HT1080 (cell line): ENCODE results near the gene ZBTB16. TPM values are rescaled to one million over a fixed set of nuclear protein-coding genes. Genes with fewer than 3 reads are reported as not detected.

Experiments
- DNase-seq: peaks from one replicate; pipeline ENCODE4 v3.0.0-alpha.2; 2015; ENCODE audit warnings: low read depth
- total RNA-seq: library from RNA; depleted of rRNA; stranded (reverse); fragments of >200 nt; shearing (Covaris generic); gene quantifications from 2 replicates; pipeline ENCODE4 v1.2.3, GENCODE V29; 2014

ZBTB16 gene
- total RNA-seq, 1 experiment from 2014 or later, result not detected

DNA sequence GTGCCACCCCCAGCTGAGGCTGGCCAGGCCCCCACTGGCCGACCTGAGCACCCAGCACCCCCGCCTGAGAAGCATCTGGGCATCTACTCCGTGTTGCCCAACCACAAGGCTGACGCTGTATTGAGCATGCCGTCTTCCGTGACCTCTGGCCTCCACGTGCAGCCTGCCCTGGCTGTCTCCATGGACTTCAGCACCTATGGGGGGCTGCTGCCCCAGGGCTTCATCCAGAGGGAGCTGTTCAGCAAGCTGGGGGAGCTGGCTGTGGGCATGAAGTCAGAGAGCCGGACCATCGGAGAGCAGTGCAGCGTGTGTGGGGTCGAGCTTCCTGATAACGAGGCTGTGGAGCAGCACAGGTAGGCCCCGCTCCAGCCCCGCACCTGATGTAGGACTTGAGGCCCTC is 4.7 kb downstream of the ZBTB16 start:
- DNase-seq, result no peak

DNA sequence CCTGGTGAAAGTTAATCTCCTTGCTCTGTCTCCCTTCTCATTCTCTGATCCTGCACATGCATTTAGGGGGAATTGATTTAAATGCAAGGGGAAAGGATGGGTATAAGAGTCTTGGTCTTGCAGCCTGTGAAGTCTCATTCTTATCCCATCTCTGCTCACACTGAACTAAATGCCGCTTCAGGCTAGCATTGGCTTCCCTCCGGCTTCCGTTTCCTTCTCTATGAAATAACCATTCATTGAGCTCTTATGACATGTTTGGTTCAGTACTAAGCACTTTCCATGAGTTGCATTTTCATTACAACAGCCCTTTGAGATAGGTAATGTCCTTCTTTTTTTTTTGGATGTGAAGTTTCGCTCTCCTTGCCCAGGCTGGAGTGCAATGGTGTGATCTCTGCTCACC is 5.6 kb downstream of the ZBTB16 start:
- no peak for DNase-seq

DNA sequence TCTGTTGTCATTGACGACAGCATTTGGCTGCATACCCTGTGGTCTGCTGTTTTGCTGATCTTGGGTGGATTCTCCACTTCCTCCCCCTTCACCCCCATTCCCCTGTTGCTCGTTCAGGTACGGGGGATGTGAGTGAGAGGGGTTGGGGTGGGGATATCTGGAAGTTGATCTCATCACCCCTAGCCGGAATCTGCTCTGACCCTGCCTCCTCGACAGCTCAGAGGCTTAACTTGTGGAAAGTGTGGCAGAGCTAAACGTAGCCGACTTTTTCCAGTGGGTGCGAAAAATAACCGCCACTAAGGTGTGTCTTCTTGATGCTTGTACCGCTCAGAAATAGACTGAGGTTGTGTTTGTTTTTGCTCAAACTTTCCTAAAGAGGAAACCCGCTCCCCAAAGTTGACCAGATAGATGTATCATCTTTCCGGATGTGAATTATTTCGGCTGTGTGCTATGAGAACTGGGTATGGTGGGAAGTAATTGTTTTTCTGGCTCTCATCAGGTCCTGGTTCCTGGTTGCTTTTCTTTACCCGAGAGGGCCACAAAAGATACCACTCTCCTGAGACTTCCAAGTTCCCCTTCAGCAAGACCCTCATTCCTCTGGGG is 6.6 kb downstream of the ZBTB16 start:
- no peak for DNase-seq

DNA sequence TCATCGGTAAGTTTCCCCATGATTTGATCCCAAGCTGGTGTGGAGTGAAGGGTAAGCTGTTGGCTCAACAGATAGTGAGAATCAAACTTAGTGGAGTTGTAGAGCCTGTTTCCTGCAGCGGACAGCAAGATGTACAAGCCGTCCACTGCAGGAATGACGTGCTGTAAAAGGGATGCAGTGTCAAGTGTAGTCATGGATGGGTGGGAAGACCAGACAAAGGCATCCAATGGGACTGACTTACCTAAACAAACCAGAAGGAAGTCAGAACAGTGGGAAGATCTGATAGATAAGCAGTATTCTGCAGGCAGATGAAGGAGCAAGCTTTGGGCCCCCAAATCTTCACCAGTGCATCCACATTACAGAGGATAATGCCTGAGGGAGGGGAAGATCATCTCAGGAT is 8.8 kb downstream of the ZBTB16 start:
- DNase-seq, result no peak

DNA sequence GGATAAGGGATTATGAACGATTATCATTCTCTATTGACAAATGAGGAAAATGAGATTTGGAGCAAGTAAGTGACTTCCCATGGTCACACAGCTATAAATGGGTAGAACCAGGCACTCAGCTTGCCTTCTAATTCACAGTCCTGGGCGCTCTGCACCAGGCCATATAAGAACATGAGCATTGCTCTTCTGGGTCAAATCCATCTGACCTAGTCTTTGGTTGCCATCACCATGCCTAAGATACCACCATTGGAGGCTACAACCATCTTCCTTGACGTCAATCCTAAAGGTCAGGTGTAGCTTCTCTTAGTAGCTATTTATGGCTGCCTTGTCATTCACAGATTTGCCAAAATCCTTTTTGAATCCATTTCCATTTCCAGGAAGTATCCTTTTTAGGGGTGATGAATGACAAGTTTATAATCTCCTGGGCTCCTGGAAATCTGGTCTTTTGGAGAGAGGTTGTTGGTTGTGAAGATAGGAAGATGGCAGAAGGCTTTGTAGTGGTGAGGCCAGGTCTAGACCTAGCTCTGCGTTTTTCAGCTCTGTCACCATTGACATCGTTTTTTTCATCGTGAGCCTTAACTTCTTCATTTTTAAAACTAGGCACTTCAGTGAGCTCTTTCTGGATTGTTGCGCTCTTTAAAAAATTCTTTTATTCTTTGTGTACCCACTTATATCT is 11.1 kb downstream of the ZBTB16 start:
- no peak for DNase-seq

DNA sequence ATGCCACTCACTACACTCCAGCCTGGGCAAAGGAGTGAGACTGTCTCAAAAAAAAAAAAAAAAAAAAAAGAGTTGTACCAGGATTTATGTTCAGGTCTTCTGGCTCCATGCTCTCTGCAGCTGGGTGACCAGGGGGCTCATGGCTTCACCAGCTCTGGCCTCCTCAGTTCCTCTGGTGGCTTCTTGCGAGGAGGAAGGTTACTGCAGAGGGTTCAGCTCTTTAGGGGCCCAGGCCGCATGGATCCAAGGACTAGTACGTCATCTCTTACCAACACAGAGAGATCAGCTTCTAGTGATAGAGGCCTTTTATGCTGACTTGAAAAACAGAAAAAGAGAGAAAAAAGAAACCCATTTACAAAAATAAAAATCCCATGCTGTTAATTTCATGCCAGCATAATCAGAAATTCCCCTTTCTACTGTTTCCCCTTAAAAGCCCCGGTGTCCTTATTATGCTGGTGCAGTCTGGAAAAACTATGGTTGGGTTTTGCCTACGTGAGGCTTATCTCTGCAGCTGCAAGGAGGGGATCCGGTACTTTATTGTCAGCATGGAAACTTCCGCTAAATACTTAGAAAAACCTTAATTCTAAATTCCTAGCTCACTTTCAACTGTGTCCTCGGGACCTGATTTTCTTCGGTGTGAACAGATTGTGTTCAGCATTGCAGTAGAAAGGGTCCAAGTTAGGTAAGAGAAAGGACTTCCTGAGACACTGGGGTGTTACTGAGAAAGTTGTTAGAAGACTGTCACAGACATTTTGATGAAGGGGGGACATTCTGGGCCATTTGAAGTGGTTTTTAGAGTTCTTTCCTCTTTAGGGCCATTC is 13.7 kb downstream of the ZBTB16 start:
- DNase-seq, result no peak

DNA sequence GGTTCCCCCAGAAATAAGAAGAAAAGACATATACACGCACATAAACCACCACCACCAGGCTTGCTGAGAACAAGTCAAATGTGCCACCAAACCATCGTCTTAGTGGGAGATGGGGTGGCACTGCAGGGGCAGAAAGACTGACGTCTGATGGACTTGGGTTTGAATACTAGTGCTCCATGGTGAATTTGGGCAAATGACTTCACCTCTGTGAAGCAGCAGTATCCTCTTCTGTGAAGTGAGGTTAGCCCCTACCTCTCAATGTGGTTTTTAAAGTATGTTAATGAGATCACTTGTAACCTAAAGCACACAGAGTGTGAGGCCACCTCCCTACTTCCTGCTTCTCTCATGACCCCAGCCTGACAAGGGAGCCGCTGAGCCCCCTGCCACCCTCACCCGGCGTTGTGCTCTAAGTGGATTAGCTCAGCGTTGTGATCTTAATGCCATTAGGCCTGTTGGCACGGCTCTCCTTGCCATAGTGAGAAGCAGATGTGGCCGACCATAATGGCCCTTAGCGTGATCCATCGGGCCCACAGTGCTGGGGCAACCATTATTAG is 14.4 kb downstream of the ZBTB16 start:
- DNase-seq, result no peak

DNA sequence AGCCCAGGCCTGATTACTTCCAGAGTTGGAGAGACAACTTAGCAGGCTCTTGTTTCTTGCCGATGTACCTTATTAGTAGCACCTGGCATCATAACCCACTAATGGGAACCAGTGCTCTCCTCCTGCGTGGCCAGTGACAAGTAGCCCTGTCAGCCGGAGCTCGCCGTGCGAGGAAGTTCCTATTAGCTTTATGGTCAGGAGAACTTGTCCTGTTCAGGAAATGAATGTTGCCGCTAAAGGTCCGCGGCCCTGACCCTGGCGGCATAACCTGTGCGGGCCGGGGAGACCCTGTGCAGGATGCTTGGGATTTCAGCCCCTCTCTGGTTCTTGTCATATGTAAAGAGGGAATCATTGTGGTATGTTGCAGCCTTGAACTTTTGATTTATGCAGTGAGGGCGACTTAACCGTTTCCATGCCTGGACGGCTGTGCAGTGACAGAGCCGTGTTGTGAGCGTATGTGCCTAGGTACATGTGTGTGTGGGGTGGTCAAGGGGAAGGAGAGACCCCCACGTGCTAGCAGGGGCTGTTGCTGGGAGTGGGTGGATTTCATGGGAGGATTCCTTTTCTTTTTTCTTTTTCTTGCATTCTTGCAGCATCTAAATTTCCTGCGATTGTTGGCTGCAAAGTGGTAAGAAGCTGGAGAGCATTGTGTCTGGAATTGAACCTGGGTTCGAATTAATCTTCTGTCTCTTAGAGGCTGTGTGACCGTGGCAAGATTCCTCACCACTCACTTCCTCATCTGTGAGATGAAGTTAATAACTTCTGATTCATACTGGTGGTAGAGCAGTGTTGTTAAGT is 15.2 kb downstream of the ZBTB16 start:
- DNase-seq, result no peak

DNA sequence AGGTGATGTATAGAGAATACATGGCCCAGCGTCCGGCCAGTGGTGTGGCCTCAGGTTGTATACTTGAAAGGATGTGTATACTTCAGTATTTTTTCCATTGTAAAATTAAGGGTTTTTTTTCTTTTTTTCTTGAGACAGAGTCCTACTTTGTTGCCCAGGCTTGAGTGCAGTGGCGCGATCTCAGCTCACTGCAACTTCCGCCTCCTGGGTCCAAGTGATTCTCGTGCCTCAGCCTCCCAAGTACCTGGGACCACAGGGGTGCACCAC is 15.8 kb downstream of the ZBTB16 start:
- DNase-seq, result no peak

DNA sequence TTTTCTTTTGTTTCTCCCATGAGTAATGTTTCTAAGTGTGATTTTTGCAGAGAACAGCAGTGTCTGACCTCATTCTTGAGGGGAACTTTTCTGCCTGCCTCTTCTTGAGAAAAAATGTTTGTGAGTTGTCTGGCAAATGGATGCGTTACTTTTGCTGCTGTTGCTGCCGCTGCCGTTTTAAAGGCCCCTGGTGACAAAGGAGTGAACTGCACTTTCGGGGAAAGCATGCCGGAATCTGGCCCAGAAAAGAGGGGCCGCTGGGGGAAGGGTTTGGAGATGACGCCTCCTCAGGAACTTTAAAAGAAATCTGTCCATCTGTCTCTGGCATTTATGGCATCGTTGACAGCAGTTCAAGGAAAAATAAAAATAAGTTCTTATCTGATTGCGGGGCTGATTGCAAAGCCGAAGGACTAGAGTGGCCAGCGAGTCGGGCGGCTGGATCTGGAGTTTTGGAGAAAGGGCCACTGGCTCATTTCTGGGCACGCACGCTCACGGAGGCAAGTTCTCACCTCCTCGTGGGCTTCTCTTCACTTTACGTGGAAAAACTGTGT is 16.5 kb downstream of the ZBTB16 start:
- peak; percentile 4 for DNase-seq

DNA sequence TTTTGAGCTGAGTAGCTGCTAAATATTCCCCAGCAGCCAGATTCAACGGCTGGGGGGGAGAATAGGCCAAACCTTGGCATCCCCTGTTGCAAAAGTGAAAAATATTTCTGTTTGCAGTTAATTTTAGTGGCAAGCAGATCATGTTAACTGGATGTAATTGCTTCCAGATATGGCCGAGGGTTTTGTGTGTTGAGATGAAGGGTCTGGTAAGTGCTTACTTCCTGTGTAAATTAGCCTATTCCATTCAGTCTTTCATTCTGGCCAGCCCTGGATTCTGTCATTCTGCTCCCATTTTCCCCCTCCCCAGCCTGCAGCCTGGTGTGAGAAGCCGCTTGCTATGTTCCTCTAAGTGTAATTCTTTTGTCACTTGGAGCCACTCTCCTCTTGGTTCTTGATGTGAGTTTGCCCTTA is 17.4 kb downstream of the ZBTB16 start:
- no peak for DNase-seq

DNA sequence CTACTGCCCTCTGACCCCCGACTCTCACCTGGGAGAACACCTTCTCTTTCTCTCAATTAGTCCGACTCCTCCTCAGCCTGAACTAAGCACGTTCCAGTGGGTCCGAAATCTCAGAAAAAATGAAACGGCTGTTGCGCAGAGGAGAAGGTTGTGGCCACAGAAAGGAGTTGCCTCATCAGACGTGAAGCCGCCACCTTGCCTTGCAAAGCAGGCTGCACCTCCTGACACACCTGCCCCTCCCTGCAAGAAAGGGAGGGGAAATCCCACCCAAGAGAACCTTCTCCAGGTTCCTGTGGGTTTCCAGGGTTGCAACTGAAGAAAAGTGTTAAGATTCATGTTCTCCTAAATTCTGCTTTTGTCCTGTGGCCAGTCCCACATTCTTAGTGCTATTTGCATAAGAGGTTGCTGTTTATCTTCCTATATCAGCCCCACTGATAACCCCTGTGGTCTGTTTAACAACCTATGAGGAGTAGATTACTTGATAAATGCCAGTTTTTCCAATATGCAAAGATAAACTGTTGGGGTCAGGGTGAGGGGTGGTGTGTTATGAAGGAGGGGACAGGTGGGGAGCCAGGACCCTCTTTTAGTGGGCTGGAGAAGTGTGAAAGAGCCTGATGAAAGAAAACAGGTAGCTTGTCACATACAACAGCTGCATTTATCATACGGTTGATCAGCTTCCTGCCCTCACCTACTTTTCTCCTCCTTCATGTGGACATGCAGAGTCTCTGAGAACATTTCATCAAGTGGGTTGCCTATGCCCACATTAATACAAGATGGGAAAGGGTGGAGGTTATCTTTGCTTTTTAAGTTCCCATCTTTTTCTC is 18.2 kb downstream of the ZBTB16 start:
- DNase-seq, result no peak

DNA sequence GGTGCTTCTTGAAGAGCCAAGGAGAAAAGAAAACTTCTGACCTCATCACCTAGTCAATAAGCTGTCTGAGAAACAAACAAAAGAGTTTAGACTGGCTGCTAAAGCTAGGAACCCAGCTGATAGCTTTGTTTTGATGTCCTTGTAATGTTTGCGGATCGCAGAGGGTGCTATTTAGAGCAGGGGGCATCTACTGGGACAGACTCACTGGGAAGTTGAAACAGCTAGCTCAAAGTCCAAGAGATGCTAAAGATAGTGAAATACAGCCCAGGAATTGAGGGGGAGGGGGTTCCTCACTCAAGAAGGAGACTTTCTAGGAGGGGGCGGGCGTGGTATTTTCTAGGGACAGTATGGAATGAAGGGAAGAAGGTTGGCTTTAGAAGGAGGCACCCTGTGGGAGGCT is 18.9 kb downstream of the ZBTB16 start:
- DNase-seq, result no peak

DNA sequence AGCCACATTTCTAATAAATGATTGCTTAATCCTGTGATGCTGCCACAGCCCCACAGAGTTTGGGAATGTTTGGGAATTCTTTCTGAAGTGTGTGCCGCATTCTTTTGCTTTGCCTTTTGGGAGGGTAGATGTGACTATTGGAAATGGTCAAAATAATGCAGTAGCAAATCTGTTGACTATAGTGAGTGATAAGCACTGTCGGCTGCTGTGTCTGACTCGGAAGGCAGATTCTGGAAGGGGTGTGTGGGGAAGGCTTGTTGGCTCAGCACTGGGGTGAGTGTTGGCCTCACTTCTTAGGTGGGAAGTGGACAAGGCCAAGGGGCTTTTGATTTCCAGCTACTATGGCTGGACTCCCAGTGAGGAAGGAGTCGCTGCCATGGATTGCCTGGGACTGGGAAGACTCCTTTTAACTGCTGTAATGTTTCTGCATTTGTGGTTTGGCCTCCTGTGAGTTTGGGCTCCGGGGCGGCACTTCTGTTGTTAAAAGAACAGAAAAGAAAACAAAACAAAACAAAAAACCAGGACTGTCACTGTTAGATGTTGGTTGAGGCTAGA is 20.1 kb downstream of the ZBTB16 start:
- no peak for DNase-seq

DNA sequence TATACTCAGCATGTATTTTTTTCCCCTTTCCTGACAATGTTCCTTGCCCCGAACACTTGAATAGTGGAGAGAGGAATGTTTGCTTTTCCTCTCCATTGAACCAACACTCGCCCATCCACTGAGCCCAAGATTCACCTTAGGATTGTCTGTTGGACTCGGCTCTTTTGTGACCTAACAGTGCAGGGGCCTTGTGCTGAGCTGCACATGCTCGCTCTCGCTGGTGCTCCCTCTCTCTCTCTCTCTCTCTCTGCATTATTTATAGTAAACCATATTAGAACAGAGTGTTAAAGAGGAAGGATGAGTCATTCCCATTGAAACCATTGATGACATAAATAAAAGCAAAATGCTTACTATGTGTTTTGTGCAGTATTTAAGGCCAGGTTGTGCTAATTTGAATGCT is 20.7 kb downstream of the ZBTB16 start:
- no peak for DNase-seq

DNA sequence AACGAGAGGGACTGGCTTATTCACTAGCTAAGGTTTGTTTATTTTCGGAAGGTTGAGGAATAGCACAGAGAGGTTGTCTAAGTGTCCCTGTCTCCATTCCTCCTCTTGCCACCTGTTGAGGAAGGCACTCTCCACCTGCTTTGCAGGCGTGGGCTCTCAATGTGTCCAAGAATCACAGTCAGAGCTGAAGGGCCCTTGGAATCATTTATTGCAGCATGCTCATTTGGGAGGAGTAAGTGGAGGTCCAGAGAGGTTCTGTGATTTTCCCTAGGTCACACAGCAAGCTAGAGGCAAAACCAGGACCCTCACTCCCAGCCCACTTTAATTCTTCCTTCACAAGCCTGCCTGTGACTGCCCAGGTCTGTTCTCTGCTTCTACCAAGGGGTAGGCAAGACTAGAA is 21.3 kb downstream of the ZBTB16 start:
- no peak for DNase-seq

DNA sequence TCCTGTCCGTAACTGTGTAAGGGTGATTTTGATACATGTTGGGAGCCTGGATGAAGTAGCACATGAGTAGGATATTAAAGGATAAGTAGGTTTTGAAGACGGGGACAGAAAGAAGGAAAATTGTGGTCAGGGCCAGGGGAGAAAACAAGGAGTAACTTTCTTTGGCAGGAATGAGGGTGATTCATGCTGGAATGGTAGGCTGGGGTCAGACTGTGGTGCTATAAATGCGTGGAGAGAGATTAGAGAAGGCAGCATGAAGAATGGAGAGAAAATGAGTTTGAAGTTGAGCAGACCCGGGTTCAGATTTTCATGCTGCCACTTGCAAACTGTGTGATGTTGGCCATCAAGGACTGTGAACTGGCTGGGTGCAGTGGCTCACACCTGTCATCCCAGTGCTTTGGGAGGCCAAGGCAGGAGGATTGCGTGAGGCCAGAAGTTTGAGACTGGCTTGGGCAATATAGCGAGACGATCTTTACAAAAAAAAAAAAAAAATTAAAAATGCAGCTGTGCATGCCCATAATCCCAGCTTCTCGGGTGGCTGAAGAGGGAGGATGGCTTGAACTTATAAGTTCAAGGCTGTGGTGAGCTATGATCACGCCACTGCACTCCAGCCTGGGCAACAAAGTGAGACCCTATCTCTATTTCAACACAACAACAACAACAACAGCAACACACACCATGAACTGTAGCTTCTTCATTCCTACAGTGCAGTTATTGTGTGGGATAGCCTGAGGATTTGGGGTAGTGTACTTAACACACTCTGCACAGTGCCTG is 22.3 kb downstream of the ZBTB16 start:
- peak; percentile 31 for DNase-seq

DNA sequence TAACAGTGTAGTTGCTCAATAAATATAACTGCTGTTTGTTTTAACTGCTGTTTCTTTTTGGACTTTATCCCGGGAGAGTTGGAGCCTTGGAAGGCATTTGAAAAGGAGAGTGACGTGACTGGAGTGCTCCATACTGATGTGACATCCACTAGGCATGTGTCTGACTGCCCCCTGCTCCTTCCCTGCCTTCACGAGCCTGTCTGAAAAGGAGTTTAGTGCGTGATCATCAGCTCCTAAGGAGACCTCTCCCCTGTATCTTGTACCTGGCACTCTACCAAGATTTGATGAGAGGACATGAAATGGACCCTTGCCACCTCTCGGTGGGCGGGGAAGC is 22.9 kb downstream of the ZBTB16 start:
- DNase-seq, result no peak

DNA sequence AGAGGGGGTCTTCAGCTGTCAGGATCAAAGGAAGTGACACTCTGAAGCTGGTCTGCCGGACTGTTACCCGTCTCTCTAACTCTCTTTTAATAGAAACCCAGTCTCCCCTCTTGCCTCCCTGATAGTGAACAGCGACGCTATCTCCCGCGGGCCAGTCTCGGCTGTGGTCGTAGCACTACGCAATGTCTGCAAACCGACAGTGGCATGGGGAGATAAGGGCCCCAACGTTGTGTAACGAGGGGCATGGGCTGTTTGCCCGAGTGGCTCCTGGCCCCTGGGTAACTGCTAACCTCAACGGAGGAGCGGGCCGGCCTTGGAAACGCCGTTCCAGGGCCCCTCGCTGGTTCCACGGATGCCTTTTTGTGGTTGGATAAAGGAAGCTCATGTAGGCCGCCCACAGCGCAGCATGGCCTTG is 23.3 kb downstream of the ZBTB16 start:
- DNase-seq, result no peak
